ENCODE measurements around the gene MOB3A.
"Not testable (repeated sequence)": the region's sequence is repeated elsewhere in the genome, so short reads cannot be mapped to it uniquely, and the experiment has no call there.

MOB3A gene

GRCh38 chr19:2108251-2109016, 12.3 kb upstream of the MOB3A start:
- DNase-seq (ENCODE audit: low read depth) = no peak

GRCh38 chr19:2103045-2103707, 7.0 kb upstream of the MOB3A start:
- DNase-seq (ENCODE audit: low read depth) = no peak

- no peak for DNase-seq (ENCODE audit: low read depth)
These were observed 5.5 kb upstream of the MOB3A start for GRCh38 chr19:2101417-2102335.

GRCh38 chr19:2100719-2101061, 4.6 kb upstream of the MOB3A start:
- no peak for DNase-seq (ENCODE audit: low read depth)

GRCh38 chr19:2099937-2100718, 4.0 kb upstream of the MOB3A start:
- DNase-seq (ENCODE audit: low read depth) = no peak

- DNase-seq (ENCODE audit: low read depth) = no peak
These were observed 3.0 kb upstream of the MOB3A start for GRCh38 chr19:2099054-2099501.

GRCh38 chr19:2097886-2098327, 1.8 kb upstream of the MOB3A start:
- DNase-seq (ENCODE audit: low read depth) = no peak

- no peak for DNase-seq (ENCODE audit: low read depth)
These were observed 1.2 kb upstream of the MOB3A start for GRCh38 chr19:2097203-2097885.

- DNase-seq (ENCODE audit: low read depth) = peak; percentile 100
These were observed 515 bp upstream of the MOB3A start, which contains the start of gene IZUMO4 for GRCh38 chr19:2096480-2097202. Gene IZUMO4, plus strand, starts transcription at chr19:2096915. Its CDS starts 31 bp downstream, at chr19:2096946.

- not testable (repeated sequence) for DNase-seq (ENCODE audit: low read depth)
These were observed 4.1 kb downstream of the MOB3A start for GRCh38 chr19:2091926-2092525.

GRCh38 chr19:2089727-2090053, 6.4 kb downstream of the MOB3A start:
- DNase-seq (ENCODE audit: low read depth) = no peak

- DNase-seq (ENCODE audit: low read depth) = no peak
These were observed 7.0 kb downstream of the MOB3A start for GRCh38 chr19:2089001-2089711.

GRCh38 chr19:2087621-2088100, 8.5 kb downstream of the MOB3A start:
- no peak for DNase-seq (ENCODE audit: low read depth)

GRCh38 chr19:2086695-2087620, 9.2 kb downstream of the MOB3A start:
- DNase-seq (ENCODE audit: low read depth) = not testable (repeated sequence)

GRCh38 chr19:2084993-2085720, 11.0 kb downstream of the MOB3A start:
- DNase-seq (ENCODE audit: low read depth) = peak; percentile 87

- peak; percentile 55 for DNase-seq (ENCODE audit: low read depth)
These were observed 12.8 kb downstream of the MOB3A start for GRCh38 chr19:2083174-2083854.
